Activated CD4-positive, alpha-beta memory T cell treated with anti-CD3 and anti-CD28 coated beads for 36 hours (primary cell): Measurements from ENCODE around the gene BCAS2. TPM values are rescaled to one million over a fixed set of nuclear protein-coding genes. Genes with fewer than 3 reads are reported as not detected.

Source experiments
- CTCF ChIA-PET: fragments of 350-600 bp; sonication (Branson Sonifier 250); formaldehyde crosslinking; loops from one replicate; lab custom pipeline; 2021; ENCODE audit warnings: antibody characterized with exemption, inconsistent platforms; lab: Charles Lee
- POLR2A ChIA-PET: fragments of 350-600 bp; sonication (Branson Sonifier 250); formaldehyde crosslinking; loops from one replicate; lab custom pipeline; 2021; ENCODE audit warnings: antibody characterized with exemption; lab: Charles Lee
- DNase-seq: peaks from one replicate; pipeline ENCODE4 v3.0.0-alpha.2; 2020
- H3K27ac Mint-ChIP-seq: one replicate; pipeline ENCODE4 v1.8.0; 2021; ENCODE audit warnings: mixed read lengths
- H3K27me3 Mint-ChIP-seq: one replicate; pipeline ENCODE4 v1.8.0; 2021; ENCODE audit warnings: mixed read lengths
- H3K36me3 Mint-ChIP-seq: one replicate; pipeline ENCODE4 v1.8.0; 2021; ENCODE audit warnings: mixed read lengths
- H3K4me1 Mint-ChIP-seq: one replicate; pipeline ENCODE4 v1.8.0; 2021; ENCODE audit warnings: low read depth, mixed read lengths
- H3K4me3 Mint-ChIP-seq: one replicate; pipeline ENCODE4 v1.8.0; 2021; ENCODE audit warnings: mild to moderate bottlenecking, mixed read lengths
- H3K9me3 Mint-ChIP-seq: one replicate; pipeline ENCODE4 v1.8.0; 2021; ENCODE audit warnings: mixed read lengths
- intact Hi-C: fragments of 100-400 bp; cut with micrococcal nuclease; formaldehyde crosslinking; loops from one replicate; pipeline ENCODE4 v1.15.1; 2023
- total RNA-seq, 2 experiments: library from RNA; stranded (reverse); gene quantifications; one replicate each; pipeline ENCODE4 v1.2.3, GENCODE V29; 2021

Gene BCAS2
- total RNA-seq, 2 experiments from 2014 or later: 48.5 to 49.0 TPM

- peaks cover under 1% of the 10 kb centered on the region for H3K27me3 Mint-ChIP-seq
- DNase-seq: no peak
- H3K4me1 Mint-ChIP-seq: no peaks in the 10 kb centered on the region
- ChIA-PET POLR2A (no interaction called here), CTCF (no interaction called here)
- no peaks in the 10 kb centered on the region for H3K9me3 Mint-ChIP-seq
- no peak overlapping the region for H3K4me3 Mint-ChIP-seq
- intact Hi-C loops: no loop called here
- H3K36me3 Mint-ChIP-seq: no peaks in the 10 kb centered on the region
- no peak overlapping the region for H3K27ac Mint-ChIP-seq
Measured at GRCh38 chr1:114524944-114525343, 56.5 kb downstream of the BCAS2 start.

DNA sequence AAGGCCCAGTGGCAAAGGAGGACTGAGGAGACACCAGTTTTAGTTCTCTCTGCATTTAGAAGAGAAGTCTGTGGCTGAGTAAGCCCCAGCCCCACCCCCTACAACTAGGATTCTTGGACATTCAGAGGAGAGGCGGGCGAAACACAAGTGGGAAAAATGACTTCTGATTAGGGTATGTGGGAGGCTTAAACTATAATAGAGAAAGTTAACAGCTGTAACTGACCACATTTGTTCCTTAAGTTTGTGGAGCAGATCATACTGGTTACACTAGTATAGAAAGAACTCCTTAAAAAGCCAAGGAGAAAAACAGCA, 59.2 kb downstream of the BCAS2 start:
- no peak for DNase-seq
- Mint-ChIP-seq H3K4me3 (no peak overlapping the region), H3K9me3 (no peaks in the 10 kb centered on the region), H3K36me3 (no peaks in the 10 kb centered on the region), H3K4me1 (no peaks in the 10 kb centered on the region), H3K27me3 (peaks cover 5% of the 10 kb centered on the region), H3K27ac (no peak overlapping the region)
- ChIA-PET CTCF (no interaction called here), POLR2A (no interaction called here)
- intact Hi-C loops: no loop called here

DNA sequence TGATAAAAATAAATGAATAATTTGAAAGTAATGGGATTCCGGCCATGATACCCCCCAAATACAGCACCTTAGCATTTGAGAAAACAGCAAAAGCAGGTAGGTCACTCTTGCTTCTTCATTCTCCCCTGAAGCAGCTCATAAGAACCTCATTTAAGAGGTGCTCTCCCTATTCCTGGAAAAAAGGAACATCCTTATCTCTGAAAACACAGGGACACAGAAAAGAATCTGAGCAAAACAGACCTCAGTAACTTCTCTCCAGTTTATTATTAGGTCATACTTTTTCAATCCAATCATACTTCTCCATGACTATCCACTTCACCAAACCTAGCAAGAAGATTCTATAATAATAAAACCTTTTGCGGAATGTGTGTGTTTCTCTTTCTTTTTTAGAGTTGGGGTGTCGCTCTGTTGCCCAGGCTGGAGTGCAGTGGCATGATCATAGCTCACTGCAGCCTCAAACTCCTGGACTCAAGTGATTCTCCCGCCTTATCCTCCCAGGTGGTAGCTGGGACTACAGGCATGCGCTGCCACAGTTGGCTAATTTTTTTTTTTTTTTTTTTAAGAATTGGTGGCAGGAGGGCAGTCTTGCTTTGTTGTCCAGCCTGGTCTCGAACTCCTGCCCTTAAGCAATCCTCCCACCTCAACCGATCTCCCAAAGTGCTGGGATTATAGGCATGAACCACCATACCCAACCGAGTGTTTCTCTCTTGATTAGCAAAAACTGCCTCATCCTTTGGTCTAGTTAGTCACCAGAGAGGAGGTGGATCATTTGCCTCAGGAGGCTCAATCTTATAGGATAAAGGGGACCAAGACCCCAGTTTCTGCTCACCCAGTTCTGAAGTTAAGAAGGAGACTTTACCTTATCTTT, 59.8 kb downstream of the BCAS2 start:
- Mint-ChIP-seq H3K27me3 (peaks cover 5% of the 10 kb centered on the region), H3K4me3 (no peak overlapping the region), H3K36me3 (no peaks in the 10 kb centered on the region), H3K27ac (no peak overlapping the region), H3K9me3 (no peaks in the 10 kb centered on the region), H3K4me1 (no peaks in the 10 kb centered on the region)
- DNase-seq: no peak
- POLR2A ChIA-PET: no interaction called here
- CTCF ChIA-PET: no interaction called here
- intact Hi-C loops: no loop called here

Other genes starting within 250 kb of the BCAS2 start
- gene TRIM33, start 70.4 kb downstream of the BCAS2 start, total RNA-seq: 10 to 100 TPM; 26.9 to 27.9 TPM
- gene DENND2C, start 88.4 kb upstream of the BCAS2 start, total RNA-seq: under 1 TPM; 0.90 to 0.93 TPM
- not detected for gene AMPD1, start 113.9 kb upstream of the BCAS2 start, total RNA-seq
- 10 to 100 TPM; 51.7 to 52.1 TPM for gene NRAS, start 135.2 kb upstream of the BCAS2 start, total RNA-seq
- gene CSDE1, start 176.4 kb upstream of the BCAS2 start, total RNA-seq: 100 to 1,000 TPM; 452 to 464 TPM
- 10 to 100 TPM; 60.4 to 66.7 TPM for gene SIKE1, start 199.1 kb upstream of the BCAS2 start, total RNA-seq